ENCODE measurements around the gene ECT2L.

DNA sequence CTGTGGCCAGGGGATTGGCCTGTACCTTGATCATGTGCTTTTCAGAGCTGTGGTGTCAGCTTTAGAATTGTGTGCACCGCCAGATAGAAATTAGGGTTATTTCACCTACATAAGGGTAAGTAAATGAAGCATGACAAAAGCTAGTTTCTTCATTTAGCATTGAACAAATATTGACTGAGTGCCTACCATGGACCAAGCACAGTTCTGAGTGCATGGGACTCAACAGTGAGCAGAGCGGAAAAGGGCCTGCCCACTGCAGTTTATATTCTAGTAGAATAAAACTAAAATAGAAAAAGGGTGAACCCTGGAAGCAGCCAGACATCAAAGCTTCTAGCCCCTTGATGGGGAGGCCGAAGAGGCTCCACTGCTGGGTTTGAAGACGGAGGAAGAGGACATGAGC is 25.6 kb downstream of the ECT2L start:
- TF ChIP-seq, protein P1, sequence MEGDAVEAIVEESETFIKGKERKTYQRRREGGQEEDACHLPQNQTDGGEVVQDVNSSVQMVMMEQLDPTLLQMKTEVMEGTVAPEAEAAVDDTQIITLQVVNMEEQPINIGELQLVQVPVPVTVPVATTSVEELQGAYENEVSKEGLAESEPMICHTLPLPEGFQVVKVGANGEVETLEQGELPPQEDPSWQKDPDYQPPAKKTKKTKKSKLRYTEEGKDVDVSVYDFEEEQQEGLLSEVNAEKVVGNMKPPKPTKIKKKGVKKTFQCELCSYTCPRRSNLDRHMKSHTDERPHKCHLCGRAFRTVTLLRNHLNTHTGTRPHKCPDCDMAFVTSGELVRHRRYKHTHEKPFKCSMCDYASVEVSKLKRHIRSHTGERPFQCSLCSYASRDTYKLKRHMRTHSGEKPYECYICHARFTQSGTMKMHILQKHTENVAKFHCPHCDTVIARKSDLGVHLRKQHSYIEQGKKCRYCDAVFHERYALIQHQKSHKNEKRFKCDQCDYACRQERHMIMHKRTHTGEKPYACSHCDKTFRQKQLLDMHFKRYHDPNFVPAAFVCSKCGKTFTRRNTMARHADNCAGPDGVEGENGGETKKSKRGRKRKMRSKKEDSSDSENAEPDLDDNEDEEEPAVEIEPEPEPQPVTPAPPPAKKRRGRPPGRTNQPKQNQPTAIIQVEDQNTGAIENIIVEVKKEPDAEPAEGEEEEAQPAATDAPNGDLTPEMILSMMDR (IDR thresholded peaks at IDR 0.05) = no peak
- no peak for TF ChIP-seq EP300 (IDR thresholded peaks at IDR 0.05)
- no peak for TF ChIP-seq POLR2A (IDR thresholded peaks at IDR 0.05)
